Erythroblast (primary cell): ENCODE results near the gene STX4.

Experiments
- DNase-seq, 2 experiments: peaks; one replicate each; lab custom pipeline; 2025; lab: John Stamatoyannopoulos, UW
- GATA1 ChIP-seq: IDR thresholded peaks from 2 replicates; pipeline ENCODE4 v1.6.1; 2011; ENCODE audit warnings: low read depth, mild to moderate bottlenecking, control low read depth, low read length, moderate library complexity
- POLR2A ChIP-seq: IDR thresholded peaks from 2 replicates; pipeline ENCODE4 v1.6.1; 2011; ENCODE audit warnings: mild to moderate bottlenecking, low read length

The STX4 gene

GRCh38 chr16:31061126-31061812 is 27.9 kb downstream of the STX4 start:
- no peak for TF ChIP-seq GATA1
- TF ChIP-seq POLR2A: no peak
- DNase-seq: no peak

- DNase-seq: no peak
- TF ChIP-seq POLR2A: no peak
- TF ChIP-seq GATA1: no peak
Measured at GRCh38 chr16:31061813-31062440, 28.6 kb downstream of the STX4 start.

DNA sequence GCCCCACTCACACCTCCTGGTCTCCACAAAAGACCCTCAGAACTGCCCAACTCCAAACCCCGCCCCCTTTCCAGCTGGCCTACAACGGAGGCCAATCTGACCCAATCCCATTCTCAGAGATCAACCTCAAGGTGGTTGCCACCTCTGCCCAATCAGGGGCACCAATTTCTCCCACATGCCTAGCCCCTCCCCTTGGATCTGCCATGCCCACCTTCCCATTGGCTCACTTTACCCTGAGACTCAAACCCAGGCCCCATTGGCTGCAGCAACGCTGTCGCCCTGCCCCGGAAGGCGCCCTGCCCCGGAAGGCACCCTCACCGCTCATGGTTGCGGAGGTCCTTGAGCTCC is 30.1 kb downstream of the STX4 start:
- no peak for DNase-seq
- no peak for TF ChIP-seq GATA1

DNA sequence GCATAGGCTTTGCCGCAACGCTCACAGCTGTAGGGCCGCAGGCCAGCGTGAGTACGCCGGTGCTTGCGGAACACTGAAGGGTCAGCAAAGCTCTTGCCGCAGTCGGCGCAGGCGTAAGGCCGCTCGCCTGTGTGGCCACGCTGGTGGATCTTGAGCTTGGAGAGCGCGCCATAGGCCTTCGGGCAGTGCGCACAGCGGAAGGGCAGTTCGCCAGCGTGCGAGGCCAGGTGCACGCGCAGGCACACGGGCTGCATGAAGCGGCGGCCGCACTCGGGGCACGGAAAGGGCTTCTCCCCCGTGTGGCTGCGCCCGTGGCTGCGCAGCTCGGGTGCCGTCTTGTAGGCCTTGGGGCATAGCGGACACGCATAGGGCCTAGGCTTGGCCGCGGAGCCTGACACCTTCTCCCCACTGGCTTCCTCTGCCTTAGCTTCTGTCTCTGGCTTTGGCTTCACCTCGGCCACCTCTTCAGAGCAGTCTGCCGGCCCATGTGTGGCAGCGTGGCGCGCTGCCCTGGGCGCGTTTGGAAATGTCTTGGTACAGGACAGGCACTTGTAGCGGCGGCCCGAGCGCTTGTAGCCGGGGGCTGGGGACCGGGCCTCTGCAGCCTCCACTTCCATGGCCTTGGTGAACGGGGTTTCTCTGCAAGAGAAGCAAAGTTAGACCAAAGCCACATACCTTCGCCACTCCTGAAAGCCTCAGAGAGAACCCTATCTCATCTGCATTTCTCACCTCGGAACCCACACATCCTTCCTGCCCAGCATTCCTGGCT is 30.7 kb downstream of the STX4 start:
- TF ChIP-seq POLR2A: no peak
- TF ChIP-seq GATA1: no peak
- no peak for DNase-seq

DNA sequence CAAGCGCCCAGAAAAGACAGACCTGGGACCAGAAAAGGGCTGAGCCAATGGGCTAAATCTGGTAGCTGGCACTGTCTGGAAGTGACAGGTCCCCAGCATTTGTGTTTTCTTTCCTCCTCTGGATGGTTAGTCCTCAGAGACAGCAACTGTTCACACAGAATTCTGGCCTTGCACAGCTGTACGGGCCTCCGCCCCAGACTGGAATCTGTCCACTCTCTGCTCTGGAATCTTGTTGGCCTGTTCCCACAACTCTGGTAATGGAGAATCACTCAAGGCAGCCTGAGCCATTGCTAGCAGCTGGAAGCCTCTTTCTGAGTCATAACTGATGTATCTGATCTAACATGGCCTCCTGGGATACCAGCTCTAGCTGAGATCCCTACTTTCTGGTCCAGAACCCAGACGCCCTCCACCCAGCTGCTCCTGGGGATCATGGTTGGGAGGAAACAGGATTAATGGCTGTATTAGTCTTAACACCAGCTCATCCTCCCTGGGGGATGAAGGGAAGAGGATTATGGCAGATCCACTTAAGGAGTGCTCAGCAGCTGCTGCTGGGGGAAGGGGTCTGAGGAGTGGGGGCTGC is 31.6 kb downstream of the STX4 start:
- DNase-seq: no peak
- no peak for TF ChIP-seq GATA1
- TF ChIP-seq POLR2A: no peak

DNA sequence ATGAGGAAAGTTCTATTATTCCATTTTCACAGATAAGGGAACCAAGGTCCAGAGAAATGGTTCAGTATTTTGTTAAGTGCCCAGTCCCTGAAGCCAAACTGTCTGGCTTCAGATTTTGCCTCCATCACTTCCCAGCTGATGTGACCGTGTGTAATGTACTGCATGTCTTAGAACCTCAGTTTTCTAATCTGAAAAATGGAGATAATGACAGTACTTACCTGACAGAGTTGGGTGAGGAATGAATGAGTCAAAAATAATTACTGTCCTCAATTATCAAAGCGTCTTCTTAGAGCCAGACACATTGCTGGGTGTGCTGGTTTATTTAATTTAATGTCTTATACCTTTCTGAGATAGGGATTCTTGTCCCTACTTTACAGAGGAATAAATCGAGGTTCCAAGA is 34.0 kb downstream of the STX4 start:
- TF ChIP-seq GATA1: no peak
- TF ChIP-seq POLR2A: no peak
- DNase-seq: no peak

DNA sequence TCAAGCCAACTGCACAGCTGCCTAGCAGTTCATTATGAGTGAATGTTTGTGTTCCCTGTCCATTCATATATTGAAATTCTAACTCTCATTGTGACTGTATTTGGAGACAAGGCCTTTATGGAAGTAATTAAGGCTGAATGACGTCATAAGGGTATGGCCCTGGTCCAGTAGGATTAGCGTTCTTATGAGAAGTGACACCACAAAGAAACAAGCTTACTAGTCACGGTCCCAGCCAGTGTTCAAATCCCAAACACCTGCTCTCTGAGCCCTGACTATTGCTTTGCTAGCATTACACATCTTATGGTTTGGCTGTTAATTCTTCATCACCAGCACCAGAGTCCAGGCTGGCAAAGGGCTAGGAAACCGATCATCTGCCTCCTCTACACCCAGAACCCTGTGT is 38.5 kb downstream of the STX4 start:
- TF ChIP-seq POLR2A (no peak), GATA1 (no peak)
- no peak for DNase-seq

DNA sequence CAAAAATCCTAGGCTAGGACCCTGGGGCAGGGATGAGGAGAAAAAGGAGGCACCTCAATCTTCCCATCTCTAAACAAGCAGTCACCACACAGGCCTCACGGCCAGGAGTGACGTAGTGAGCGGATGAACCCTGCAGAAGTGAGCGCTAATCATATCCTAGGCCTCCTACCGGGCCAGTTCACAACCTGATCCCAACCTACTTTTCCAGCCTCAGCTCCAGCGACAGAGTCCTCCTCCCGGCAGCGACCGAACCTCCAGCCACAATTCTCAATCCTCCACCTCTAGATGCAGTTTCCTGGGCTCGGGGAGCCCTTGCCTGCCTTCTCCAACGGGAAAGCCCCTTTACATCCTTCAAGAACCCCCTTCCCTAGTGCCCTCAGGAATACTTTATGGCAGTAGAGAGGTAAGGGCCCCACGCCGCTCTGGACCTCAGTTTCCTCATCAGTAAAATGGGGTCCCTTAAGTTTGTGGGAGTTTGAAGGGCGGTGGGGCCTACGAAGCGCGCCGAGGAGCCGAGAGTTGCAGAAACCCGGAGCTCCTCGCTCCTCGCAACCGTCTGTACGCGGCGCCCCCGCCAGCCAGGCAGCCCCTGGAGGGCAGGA is 39.3 kb downstream of the STX4 start:
- peak; percentile 63 to 65 for DNase-seq
- TF ChIP-seq POLR2A (no peak), GATA1 (no peak)

GRCh38 chr16:31073142-31073969 is 40.0 kb downstream of the STX4 start:
- DNase-seq: peak; percentile 92 to 93
- no peak for TF ChIP-seq POLR2A
- no peak for TF ChIP-seq GATA1

DNA sequence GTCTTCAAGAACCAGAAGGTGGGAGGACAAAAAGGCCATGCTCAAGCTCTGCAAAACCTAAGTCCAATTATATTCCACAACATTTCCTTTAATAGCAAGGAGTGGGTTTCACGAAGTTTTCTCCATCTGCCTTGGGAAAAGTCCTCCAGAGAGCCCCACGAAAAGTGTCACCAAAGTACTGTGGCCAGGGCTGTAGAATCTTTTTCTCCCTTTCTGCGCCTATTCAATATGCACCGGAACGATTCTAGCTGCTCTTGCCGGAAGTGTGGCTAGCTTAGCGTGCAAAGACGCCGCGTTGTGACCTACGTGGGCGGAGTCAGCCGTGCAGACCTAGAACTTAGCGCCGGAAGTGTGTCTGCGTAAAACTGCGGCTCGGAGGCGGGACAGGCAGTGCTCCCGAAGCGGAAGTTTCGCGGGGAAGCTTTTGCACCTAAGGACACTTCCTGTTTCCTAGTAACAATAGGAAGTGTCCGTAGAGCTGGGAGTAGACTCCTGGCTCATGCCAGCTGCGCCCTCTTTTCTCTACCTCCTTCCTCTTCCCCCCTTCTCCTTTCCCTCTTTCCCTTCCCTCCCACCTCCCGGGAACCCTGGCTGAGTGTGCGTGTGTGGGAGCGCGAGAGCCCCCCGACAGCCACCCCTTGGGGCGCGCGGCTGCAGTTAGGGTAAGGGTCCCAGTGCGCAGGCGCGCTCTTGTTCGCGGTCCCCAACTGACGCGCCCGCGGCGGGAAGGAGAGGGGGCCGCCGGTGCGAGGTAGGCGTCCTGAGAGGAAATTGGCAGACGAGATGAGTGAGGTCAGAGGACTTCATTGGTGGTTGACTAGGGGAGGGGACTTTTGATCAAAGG is 40.8 kb downstream of the STX4 start, which contains the start of the genes ZNF646 and ZNF668:
ZNF646 (plus strand) TSS at position 453 of the 844 bp plus-strand sequence. CDS start 1,903 bp downstream, outside the sequence.
ZNF668 (minus strand) TSS at position 271 of the 844 bp plus-strand sequence. CDS start 9,781 bp downstream, outside the sequence.
- DNase-seq: peak; percentile 99 to 100
- TF ChIP-seq GATA1: no peak
- TF ChIP-seq POLR2A: peak; percentile 96

DNA sequence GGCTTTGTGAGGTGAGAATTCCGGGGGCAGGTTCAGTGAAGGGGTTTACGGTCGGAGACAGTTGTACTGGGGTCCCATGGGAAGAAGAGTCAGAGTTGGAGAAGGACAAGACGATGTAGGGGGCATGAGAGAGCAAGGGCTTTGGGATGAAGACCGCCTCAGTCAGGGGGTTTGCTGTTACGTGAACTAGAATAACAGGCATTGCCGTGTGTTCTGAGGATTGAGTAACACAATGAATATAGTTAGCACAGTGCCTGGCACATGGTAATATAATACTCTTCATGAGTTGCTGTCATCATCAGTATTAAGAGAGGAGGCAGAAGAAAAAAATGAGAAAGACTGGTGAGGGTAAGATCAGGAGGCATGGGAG is 41.4 kb downstream of the STX4 start:
- DNase-seq: no peak
- no peak for TF ChIP-seq POLR2A
- no peak for TF ChIP-seq GATA1

- no peak for DNase-seq
- no peak for TF ChIP-seq GATA1
Measured at GRCh38 chr16:31076319-31076718, 43.0 kb downstream of the STX4 start.

DNA sequence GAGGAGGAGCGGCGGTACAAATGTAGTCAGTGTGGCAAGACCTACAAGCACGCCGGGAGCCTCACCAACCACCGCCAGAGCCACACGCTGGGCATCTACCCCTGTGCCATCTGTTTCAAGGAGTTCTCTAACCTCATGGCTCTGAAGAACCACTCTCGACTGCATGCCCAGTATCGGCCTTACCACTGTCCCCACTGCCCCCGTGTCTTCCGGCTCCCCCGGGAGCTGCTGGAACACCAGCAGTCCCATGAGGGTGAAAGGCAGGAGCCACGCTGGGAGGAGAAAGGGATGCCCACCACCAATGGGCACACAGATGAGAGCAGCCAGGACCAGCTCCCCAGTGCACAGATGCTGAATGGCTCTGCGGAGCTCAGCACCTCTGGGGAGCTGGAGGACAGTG is 43.7 kb downstream of the STX4 start:
- no peak for TF ChIP-seq POLR2A
- no peak for TF ChIP-seq GATA1
- DNase-seq: no peak
